Measurements from ENCODE around the gene TULP1.

The TULP1 gene

DNA sequence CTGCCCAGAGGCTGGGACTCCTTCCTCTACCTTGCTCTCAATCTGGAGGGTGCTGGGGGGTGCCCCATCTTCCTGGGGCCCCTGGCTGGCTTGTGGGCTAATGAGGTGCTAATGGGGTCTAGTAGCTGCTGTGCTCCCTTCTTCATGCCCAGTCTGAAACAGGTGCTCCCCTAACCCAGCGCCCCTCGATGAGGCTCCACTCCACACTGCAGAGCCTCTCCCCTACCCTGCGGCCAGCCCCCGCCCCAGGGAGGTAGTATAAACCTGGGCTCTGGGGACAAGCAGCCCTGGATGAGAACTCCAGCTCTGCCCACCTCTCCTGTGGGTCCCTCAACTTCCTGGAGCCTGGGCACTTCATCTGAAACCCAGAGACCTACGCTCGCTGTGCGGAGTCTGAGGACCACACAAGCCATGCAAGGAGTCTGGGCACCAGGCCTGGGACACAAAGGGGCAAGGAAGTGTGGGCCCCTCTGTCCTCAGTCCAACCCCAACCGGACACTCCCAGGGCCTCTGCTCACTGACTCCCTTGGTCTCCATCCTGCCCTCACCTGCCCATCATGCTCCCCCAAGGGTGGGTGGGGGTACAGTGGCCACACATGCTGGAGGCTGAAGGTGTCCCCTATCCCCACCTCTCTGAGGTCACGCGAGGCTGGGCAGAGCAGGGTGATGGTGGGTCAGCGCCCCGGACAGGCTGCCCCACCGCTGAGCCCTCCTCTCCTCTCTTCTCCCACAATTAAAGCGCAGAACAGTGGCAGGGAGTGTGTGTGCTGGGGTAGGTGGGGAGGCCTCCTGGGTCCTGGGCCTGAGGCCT lies 38.4 kb downstream of the TULP1 start:
- DNase-seq = no peak
- POLR2A ChIA-PET = interaction anchor here (0.6 kb wide), 1 partner anchor 84 kb away, joined by 3 read pairs; no protein-coding TSS in a partner anchor
- 89% methylated on average over 3 of the region's 14 CpGs for WGBS (ENCODE audit: insufficient coverage)
- no peak overlapping the region for H3K27ac ChIP-seq (ENCODE audit: insufficient read depth in 1 of 2, low read depth in 1 of 2, low read length in 2 of 2, poor library complexity in 1 of 2, severe bottlenecking in 2 of 2)
- peaks cover 2 to 26% (median 18%) of the 10 kb centered on the region in 4 experiments for H3K4me1 ChIP-seq (ENCODE audit: control extremely low read depth in 1 of 4, control insufficient read depth in 4 of 4, insufficient read depth in 4 of 4, low read length in 3 of 4)
- H3K27me3 ChIP-seq (replicated peaks in 2 of 5; ENCODE audit: control insufficient read depth in 4 of 5, insufficient read depth in 5 of 5, low read length in 4 of 5) = no peaks in the 10 kb centered on the region
- peaks cover 0 to 4% (median 0%) of the 10 kb centered on the region in 5 experiments for H3K9me3 ChIP-seq (ENCODE audit: control extremely low read depth in 1 of 5, control insufficient read depth in 4 of 5, insufficient read depth in 2 of 5, low read depth in 1 of 5, low read length in 4 of 5)
- H3K4me3 ChIP-seq (ENCODE audit: control insufficient read depth in 1 of 7, extremely low read depth in 1 of 7, insufficient read depth in 4 of 7, low read depth in 2 of 7, low read length in 6 of 7) = no peak overlapping the region
- peaks cover 2 to 40% (median 23%) of the 10 kb centered on the region in 4 experiments for H3K36me3 ChIP-seq (ENCODE audit: control insufficient read depth in 4 of 4, insufficient read depth in 4 of 4, low read length in 3 of 4)
- CTCF ChIA-PET = interaction anchor here (1.3 kb wide), 1 partner anchor 18 kb away, joined by 4 read pairs; no protein-coding TSS in a partner anchor

DNA sequence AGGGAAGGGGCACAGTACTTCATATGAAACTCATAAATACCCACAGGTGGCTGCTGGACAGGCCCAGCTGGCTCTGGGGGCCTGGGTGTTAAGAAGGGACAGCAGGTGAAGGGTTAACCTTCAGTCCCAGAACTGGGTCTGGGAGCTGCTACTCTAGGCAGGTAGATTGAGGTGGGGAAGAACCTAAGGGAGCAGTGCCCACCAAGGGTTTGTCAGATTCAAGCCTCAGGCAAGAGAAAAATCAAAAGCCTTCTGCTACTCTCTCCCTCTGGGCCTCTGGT lies 38.9 kb downstream of the TULP1 start:
- Histone ChIP-seq H3K4me3 (ENCODE audit: control insufficient read depth in 1 of 7, extremely low read depth in 1 of 7, insufficient read depth in 4 of 7, low read depth in 2 of 7, low read length in 6 of 7) (no peak overlapping the region), H3K4me1 (ENCODE audit: control extremely low read depth in 1 of 4, control insufficient read depth in 4 of 4, insufficient read depth in 4 of 4, low read length in 3 of 4) (peaks cover 2 to 29% (median 22%) of the 10 kb centered on the region in 4 experiments), H3K27me3 (replicated peaks in 2 of 5; ENCODE audit: control insufficient read depth in 4 of 5, insufficient read depth in 5 of 5, low read length in 4 of 5) (no peaks in the 10 kb centered on the region), H3K36me3 (ENCODE audit: control insufficient read depth in 4 of 4, insufficient read depth in 4 of 4, low read length in 3 of 4) (peaks cover 2 to 40% (median 24%) of the 10 kb centered on the region in 4 experiments), H3K9me3 (ENCODE audit: control extremely low read depth in 1 of 5, control insufficient read depth in 4 of 5, insufficient read depth in 2 of 5, low read depth in 1 of 5, low read length in 4 of 5) (peaks cover 0 to 4% (median 0%) of the 10 kb centered on the region in 5 experiments), H3K27ac (ENCODE audit: insufficient read depth in 1 of 2, low read depth in 1 of 2, low read length in 2 of 2, poor library complexity in 1 of 2, severe bottlenecking in 2 of 2) (no peak overlapping the region)
- ChIA-PET POLR2A (no interaction called here), CTCF (interaction anchor here (1.0 to 1.3 kb wide), 2 partner anchors 18 to 180 kb away, joined by 3 to 4 read pairs; no protein-coding TSS in a partner anchor)
- no peak for DNase-seq

DNA sequence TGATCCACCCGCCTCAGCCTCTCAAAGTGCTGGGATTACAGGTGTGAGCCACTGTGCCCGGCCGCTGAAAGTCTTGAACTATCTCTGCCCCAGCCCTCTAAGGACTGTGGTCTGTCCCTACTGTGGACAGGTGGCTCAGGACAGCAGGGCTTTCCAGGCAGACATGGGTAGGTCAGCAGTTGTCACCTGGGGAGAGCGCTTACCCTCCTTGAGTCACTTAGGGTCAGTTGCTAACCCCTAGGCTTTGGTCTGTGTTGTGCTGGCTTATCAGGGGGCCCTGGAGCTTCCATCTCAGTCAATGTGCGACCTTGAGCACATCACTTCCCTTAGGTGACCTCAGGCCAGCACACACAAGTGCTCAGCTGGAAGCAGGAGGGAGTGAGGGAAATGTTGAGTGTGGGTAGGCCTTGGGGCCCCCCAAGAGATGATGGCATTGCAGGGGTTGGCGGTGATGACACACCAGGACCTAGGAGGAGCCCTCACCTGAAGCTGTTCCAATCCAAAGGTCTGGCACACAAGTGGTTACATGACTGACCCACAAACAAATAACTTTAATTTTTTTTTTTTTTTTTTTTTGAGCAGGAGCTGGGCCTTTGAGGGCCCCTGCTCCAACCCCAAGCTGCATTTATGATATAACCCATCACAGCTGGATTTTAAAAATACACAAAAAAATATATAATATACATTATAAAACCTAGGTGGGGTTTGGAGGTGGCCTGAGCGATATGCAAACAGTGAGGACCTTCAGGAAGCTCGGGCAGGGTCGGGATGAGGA lies 39.4 kb downstream of the TULP1 start:
- POLR2A ChIA-PET = interaction anchor here (0.6 kb wide), 1 partner anchor 1499 kb away, joined by 6 read pairs; no protein-coding TSS in a partner anchor
- peaks cover 0 to 4% (median 0%) of the 10 kb centered on the region in 5 experiments for H3K9me3 ChIP-seq (ENCODE audit: control extremely low read depth in 1 of 5, control insufficient read depth in 4 of 5, insufficient read depth in 2 of 5, low read depth in 1 of 5, low read length in 4 of 5)
- H3K4me3 ChIP-seq (ENCODE audit: control insufficient read depth in 1 of 7, extremely low read depth in 1 of 7, insufficient read depth in 4 of 7, low read depth in 2 of 7, low read length in 6 of 7) = no peak overlapping the region
- no peak overlapping the region for H3K27ac ChIP-seq (ENCODE audit: insufficient read depth in 1 of 2, low read depth in 1 of 2, low read length in 2 of 2, poor library complexity in 1 of 2, severe bottlenecking in 2 of 2)
- 100% methylated on average over 5 of the region's 9 CpGs for WGBS (ENCODE audit: insufficient coverage)
- CTCF ChIA-PET = interaction anchor here (1.0 to 1.3 kb wide), 2 partner anchors 17 to 180 kb away, joined by 3 to 4 read pairs; no protein-coding TSS in a partner anchor
- no peaks in the 10 kb centered on the region for H3K27me3 ChIP-seq (replicated peaks in 2 of 5; ENCODE audit: control insufficient read depth in 4 of 5, insufficient read depth in 5 of 5, low read length in 4 of 5)
- no peak for DNase-seq
- H3K4me1 ChIP-seq (ENCODE audit: control extremely low read depth in 1 of 4, control insufficient read depth in 4 of 4, insufficient read depth in 4 of 4, low read length in 3 of 4) = peaks cover 2 to 32% (median 25%) of the 10 kb centered on the region in 4 experiments
- peaks cover 2 to 40% (median 24%) of the 10 kb centered on the region in 4 experiments for H3K36me3 ChIP-seq (ENCODE audit: control insufficient read depth in 4 of 4, insufficient read depth in 4 of 4, low read length in 3 of 4)

DNA sequence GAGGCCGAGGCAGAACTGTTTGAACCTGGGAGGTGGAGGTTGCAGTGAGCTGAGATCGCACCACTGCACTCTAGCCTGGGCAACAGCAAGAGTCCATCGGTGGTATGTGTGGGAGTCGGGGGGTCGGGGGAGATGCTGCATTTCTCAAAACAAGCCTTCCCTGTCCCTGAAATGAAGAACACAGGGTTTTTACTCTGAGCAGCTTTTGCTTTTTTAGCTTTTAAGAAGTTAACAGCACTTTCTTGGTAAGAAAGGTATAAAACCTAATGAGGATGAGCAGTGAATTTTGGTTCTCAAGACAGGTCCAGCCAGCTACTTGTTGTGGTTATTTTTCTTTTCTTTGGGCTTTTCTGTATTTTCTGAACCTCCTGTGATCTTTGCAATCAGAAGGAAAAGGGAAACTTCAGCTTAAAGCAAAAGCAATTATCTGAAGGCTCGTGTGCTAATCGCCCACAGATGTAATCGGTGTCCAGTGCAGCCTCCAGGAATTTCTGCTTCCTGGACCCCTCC lies 40.8 kb downstream of the TULP1 start:
- no peaks in the 10 kb centered on the region for H3K27me3 ChIP-seq (replicated peaks in 2 of 5; ENCODE audit: control insufficient read depth in 4 of 5, insufficient read depth in 5 of 5, low read length in 4 of 5)
- H3K27ac ChIP-seq (ENCODE audit: insufficient read depth in 1 of 2, low read depth in 1 of 2, low read length in 2 of 2, poor library complexity in 1 of 2, severe bottlenecking in 2 of 2) = peak overlapping the region in 1 of 2 experiments; percentile 43
- H3K4me3 ChIP-seq (ENCODE audit: control insufficient read depth in 1 of 7, extremely low read depth in 1 of 7, insufficient read depth in 4 of 7, low read depth in 2 of 7, low read length in 6 of 7) = no peak overlapping the region
- peaks cover 2 to 39% (median 30%) of the 10 kb centered on the region in 4 experiments for H3K4me1 ChIP-seq (ENCODE audit: control extremely low read depth in 1 of 4, control insufficient read depth in 4 of 4, insufficient read depth in 4 of 4, low read length in 3 of 4)
- ChIA-PET CTCF (interaction anchor here (0.6 to 1.3 kb wide), 4 partner anchors 9 to 766 kb away, joined by 3 read pairs; no protein-coding TSS in a partner anchor), POLR2A (no interaction called here)
- DNase-seq = no peak
- H3K9me3 ChIP-seq (ENCODE audit: control extremely low read depth in 1 of 5, control insufficient read depth in 4 of 5, insufficient read depth in 2 of 5, low read depth in 1 of 5, low read length in 4 of 5) = no peaks in the 10 kb centered on the region
- peaks cover 2 to 40% (median 24%) of the 10 kb centered on the region in 4 experiments for H3K36me3 ChIP-seq (ENCODE audit: control insufficient read depth in 4 of 4, insufficient read depth in 4 of 4, low read length in 3 of 4)
- WGBS (ENCODE audit: insufficient coverage) = 85% methylated on average over 6 of the region's 8 CpGs

DNA sequence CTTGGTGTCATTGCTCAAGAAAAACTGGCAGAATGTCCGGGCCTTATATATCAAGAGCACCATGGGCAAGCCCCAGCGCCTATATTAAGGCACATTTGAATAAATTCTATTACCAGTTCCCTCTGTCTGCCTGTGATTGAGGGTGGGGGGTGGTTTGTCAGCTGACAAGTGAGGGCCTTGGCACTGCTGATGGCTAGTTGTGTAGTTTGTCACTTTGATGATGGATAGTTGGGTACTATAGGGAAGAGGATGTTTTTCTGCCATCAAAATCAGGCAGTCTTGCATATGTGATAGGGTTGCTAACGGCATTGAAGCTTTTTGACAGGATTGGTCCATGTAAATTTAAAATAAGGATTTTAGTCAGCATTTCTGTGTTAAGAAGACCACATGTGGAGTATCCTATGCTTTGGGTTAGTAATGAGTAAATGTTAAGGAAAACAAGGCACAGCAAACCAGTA lies 42.0 kb downstream of the TULP1 start:
- Histone ChIP-seq H3K27me3 (replicated peaks in 2 of 5; ENCODE audit: control insufficient read depth in 4 of 5, insufficient read depth in 5 of 5, low read length in 4 of 5) (no peaks in the 10 kb centered on the region), H3K4me1 (ENCODE audit: control extremely low read depth in 1 of 4, control insufficient read depth in 4 of 4, insufficient read depth in 4 of 4, low read length in 3 of 4) (peaks cover 2 to 39% (median 30%) of the 10 kb centered on the region in 4 experiments), H3K4me3 (ENCODE audit: control insufficient read depth in 1 of 7, extremely low read depth in 1 of 7, insufficient read depth in 4 of 7, low read depth in 2 of 7, low read length in 6 of 7) (peak overlapping the region in 3 of 7 experiments; percentile 0 to 92 (median 90)), H3K36me3 (ENCODE audit: control insufficient read depth in 4 of 4, insufficient read depth in 4 of 4, low read length in 3 of 4) (peaks cover 2 to 51% (median 26%) of the 10 kb centered on the region in 4 experiments), H3K9me3 (ENCODE audit: control extremely low read depth in 1 of 5, control insufficient read depth in 4 of 5, insufficient read depth in 2 of 5, low read depth in 1 of 5, low read length in 4 of 5) (no peaks in the 10 kb centered on the region), H3K27ac (ENCODE audit: insufficient read depth in 1 of 2, low read depth in 1 of 2, low read length in 2 of 2, poor library complexity in 1 of 2, severe bottlenecking in 2 of 2) (no peak overlapping the region)
- WGBS (ENCODE audit: insufficient coverage) = 84% methylated on average over 2 of the region's 3 CpGs
- ChIA-PET CTCF (interaction anchor here (0.9 kb wide), 1 partner anchor 177 kb away, joined by 3 read pairs; no protein-coding TSS in a partner anchor), POLR2A (interaction anchor here (0.6 to 1.1 kb wide), 2 partner anchors 19 to 173 kb away, joined by 5 to 6 read pairs; partner anchors contain the start of genes DEF6 and FANCE)
- no peak for DNase-seq

DNA sequence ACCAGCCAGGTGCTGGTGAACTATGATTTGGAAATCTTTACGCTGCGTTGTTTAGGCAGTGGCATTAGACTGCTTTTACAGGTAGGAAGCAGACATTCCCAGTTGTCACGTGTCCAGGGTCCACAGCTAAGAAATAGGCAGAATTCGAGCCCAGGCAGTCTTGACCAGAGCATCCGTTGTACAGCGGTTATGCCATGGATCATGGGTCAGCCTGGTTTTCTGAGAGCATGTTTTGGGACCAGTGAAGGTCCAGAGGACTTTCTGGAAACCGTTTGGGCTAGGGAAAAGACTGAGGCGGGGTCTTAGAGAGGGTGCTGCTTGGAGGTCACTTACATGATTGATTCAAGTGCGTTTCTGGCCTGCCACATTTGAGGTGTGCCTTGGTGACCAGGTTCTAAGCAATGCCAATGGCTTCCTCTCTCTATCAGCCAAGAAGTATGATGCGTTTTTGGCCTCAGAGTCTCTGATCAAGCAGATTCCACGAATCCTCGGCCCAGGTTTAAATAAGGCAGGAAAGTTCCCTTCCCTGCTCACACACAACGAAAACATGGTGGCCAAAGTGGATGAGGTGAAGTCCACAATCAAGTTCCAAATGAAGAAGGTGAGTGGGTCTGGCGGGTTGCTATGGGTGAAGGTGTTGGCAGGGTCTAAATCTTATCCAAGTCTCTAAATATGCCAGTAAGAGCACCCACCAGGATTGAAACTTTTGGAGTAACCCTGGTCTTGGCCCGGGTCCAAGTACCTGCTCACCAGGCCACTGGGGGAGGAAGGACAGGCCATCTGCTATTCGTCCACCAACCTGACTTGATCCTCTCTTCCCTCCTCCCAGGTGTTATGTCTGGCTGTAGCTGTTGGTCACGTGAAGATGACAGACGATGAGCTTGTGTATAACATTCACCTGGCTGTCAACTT lies 42.7 kb downstream of the TULP1 start:
- H3K4me1 ChIP-seq (ENCODE audit: control extremely low read depth in 1 of 4, control insufficient read depth in 4 of 4, insufficient read depth in 4 of 4, low read length in 3 of 4) = peaks cover 2 to 39% (median 30%) of the 10 kb centered on the region in 4 experiments
- ChIA-PET CTCF (interaction anchor here (0.9 to 3.0 kb wide), 5 partner anchors 15 to 177 kb away, joined by 3 to 15 read pairs (median 4); partner anchors contain the start of gene DEF6), POLR2A (interaction anchor here (1.1 kb wide), 1 partner anchor 173 kb away, joined by 6 read pairs; the partner anchor contains the start of gene DEF6)
- WGBS (ENCODE audit: insufficient coverage) = 69% methylated on average over 15 of the region's 18 CpGs
- peak overlapping the region; percentile 88 to 94 for H3K27ac ChIP-seq (ENCODE audit: insufficient read depth in 1 of 2, low read depth in 1 of 2, low read length in 2 of 2, poor library complexity in 1 of 2, severe bottlenecking in 2 of 2)
- peaks cover 2 to 53% (median 26%) of the 10 kb centered on the region in 4 experiments for H3K36me3 ChIP-seq (ENCODE audit: control insufficient read depth in 4 of 4, insufficient read depth in 4 of 4, low read length in 3 of 4)
- no peaks in the 10 kb centered on the region for H3K9me3 ChIP-seq (ENCODE audit: control extremely low read depth in 1 of 5, control insufficient read depth in 4 of 5, insufficient read depth in 2 of 5, low read depth in 1 of 5, low read length in 4 of 5)
- no peak for DNase-seq
- peak overlapping the region; percentile 73 to 97 (median 90) for H3K4me3 ChIP-seq (ENCODE audit: control insufficient read depth in 1 of 7, extremely low read depth in 1 of 7, insufficient read depth in 4 of 7, low read depth in 2 of 7, low read length in 6 of 7)
- H3K27me3 ChIP-seq (replicated peaks in 2 of 5; ENCODE audit: control insufficient read depth in 4 of 5, insufficient read depth in 5 of 5, low read length in 4 of 5) = no peaks in the 10 kb centered on the region
